Parathyroid adenoma (tissue), 2 donors: Measurements from ENCODE around the gene MRPS23.

Experiments
- H2AFZ ChIP-seq: fragments of 300-600 bp; sonication (generic); one replicate; pipeline ENCODE4 v1.7.0; 2017; ENCODE audit warnings: antibody characterized with exemption, mild to moderate bottlenecking
- H3K27ac ChIP-seq: fragments of 300-600 bp; sonication (generic); one replicate; pipeline ENCODE4 v1.7.0; 2017
- H3K27me3 ChIP-seq: fragments of 300-600 bp; sonication (generic); one replicate; pipeline ENCODE4 v1.7.0; 2017; ENCODE audit warnings: low read length; ENCODE audit not compliant: control insufficient read depth, insufficient read depth
- H3K36me3 ChIP-seq: fragments of 300-600 bp; sonication (generic); one replicate; pipeline ENCODE4 v1.7.0; 2017; ENCODE audit warnings: low read length; ENCODE audit not compliant: control insufficient read depth, insufficient read depth
- H3K4me1 ChIP-seq: fragments of 300-600 bp; sonication (generic); one replicate; pipeline ENCODE4 v1.7.0; 2017; ENCODE audit warnings: control low read depth
- H3K4me2 ChIP-seq: fragments of 300-600 bp; sonication (generic); one replicate; pipeline ENCODE4 v1.7.0; 2017; ENCODE audit warnings: low read length
- H3K4me3 ChIP-seq: fragments of 300-600 bp; sonication (generic); one replicate; pipeline ENCODE4 v1.7.0; 2017; ENCODE audit warnings: low read depth, low read length
- H3K79me2 ChIP-seq: fragments of 300-600 bp; sonication (generic); one replicate; pipeline ENCODE4 v1.7.0; 2017; ENCODE audit warnings: control low read depth
- H3K9ac ChIP-seq: fragments of 300-600 bp; sonication (generic); one replicate; pipeline ENCODE4 v1.7.0; 2017; ENCODE audit warnings: mild to moderate bottlenecking
- H3K9me3 ChIP-seq: fragments of 300-600 bp; sonication (generic); one replicate; pipeline ENCODE4 v1.7.0; 2017; ENCODE audit warnings: low read length; ENCODE audit not compliant: control insufficient read depth
- CTCF ChIP-seq: fragments of 300-600 bp; sonication (generic); IDR thresholded peaks from one replicate; pipeline ENCODE4 v1.7.0; 2017; ENCODE audit warnings: antibody characterized with exemption, mild to moderate bottlenecking
- donor health status: primary hyperparathyroidism.

Gene MRPS23

GRCh38 chr17:57819867-57820266 is 30.0 kb downstream of the MRPS23 start:
- Histone ChIP-seq H3K79me2 (no peaks in the 10 kb centered on the region), H3K9ac (no peak overlapping the region), H3K4me2 (no peak overlapping the region), H3K4me3 (no peak overlapping the region), H3K4me1 (no peaks in the 10 kb centered on the region), H3K9me3 (no peaks in the 10 kb centered on the region), H3K36me3 (no peaks in the 10 kb centered on the region), H2AFZ (no peak overlapping the region), H3K27ac (no peak overlapping the region), H3K27me3 (no peaks in the 10 kb centered on the region)
- TF ChIP-seq CTCF = no peak

- Histone ChIP-seq H3K27me3 (no peaks in the 10 kb centered on the region), H3K27ac (no peak overlapping the region), H3K36me3 (no peaks in the 10 kb centered on the region), H3K9ac (no peak overlapping the region), H3K79me2 (no peaks in the 10 kb centered on the region), H3K4me3 (no peak overlapping the region), H2AFZ (no peak overlapping the region), H3K4me1 (no peaks in the 10 kb centered on the region), H3K9me3 (no peaks in the 10 kb centered on the region), H3K4me2 (no peak overlapping the region)
- no peak for TF ChIP-seq CTCF
Observed at GRCh38 chr17:57819285-57819684, 30.6 kb downstream of the MRPS23 start.

GRCh38 chr17:57818066-57818465 is 31.8 kb downstream of the MRPS23 start:
- TF ChIP-seq CTCF = no peak
- Histone ChIP-seq H3K4me1 (no peaks in the 10 kb centered on the region), H3K27me3 (no peaks in the 10 kb centered on the region), H3K4me2 (no peak overlapping the region), H3K4me3 (no peak overlapping the region), H3K9me3 (no peaks in the 10 kb centered on the region), H3K27ac (no peak overlapping the region), H3K36me3 (no peaks in the 10 kb centered on the region), H2AFZ (no peak overlapping the region), H3K9ac (no peak overlapping the region), H3K79me2 (no peaks in the 10 kb centered on the region)

DNA sequence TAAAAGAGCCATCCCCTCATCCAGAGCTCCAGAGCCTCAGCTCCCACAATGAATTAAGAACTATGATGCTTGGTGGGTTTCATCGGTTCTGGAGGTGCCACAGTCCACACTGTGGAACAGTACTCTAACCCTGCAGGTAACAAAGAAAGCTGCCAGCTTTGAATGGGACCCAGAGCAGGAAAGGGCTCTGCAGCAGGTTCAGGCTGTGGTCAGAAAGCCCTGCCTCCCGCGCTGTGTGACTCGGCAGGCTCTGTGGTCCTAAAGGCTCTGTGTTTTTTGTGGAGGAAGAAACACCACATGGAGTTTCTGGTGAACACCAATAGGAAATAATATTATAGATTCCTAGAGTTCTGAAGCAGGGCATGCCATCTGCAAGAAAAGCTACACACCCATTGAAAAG is 32.5 kb downstream of the MRPS23 start:
- TF ChIP-seq CTCF = no peak
- no peaks in the 10 kb centered on the region for H3K79me2 ChIP-seq
- no peak overlapping the region for H2AFZ ChIP-seq
- no peaks in the 10 kb centered on the region for H3K9me3 ChIP-seq
- H3K27ac ChIP-seq = no peak overlapping the region
- no peaks in the 10 kb centered on the region for H3K36me3 ChIP-seq
- no peaks in the 10 kb centered on the region for H3K27me3 ChIP-seq
- H3K4me1 ChIP-seq = no peaks in the 10 kb centered on the region
- H3K4me2 ChIP-seq = no peak overlapping the region
- no peak overlapping the region for H3K9ac ChIP-seq
- no peak overlapping the region for H3K4me3 ChIP-seq

DNA sequence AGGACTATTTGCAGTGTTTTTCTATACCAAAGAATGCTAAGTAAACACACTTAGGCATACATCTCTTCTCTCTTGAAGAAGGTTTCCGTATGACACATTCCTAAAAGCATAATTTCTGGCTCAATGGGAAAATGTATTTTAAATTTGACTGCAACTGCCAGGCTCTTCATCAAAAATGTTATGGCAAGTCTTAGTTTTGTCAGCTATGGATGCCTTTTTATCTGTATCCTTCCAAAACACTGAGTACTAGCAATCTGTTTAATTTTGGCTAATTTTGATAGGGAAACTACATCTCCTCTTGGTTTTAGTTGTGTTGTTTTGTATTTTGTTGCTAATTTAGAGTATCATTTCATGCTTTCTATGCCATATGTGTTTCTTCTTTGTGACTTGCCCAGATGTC is 35.4 kb downstream of the MRPS23 start:
- H3K36me3 ChIP-seq = no peaks in the 10 kb centered on the region
- H2AFZ ChIP-seq = no peak overlapping the region
- H3K9me3 ChIP-seq = no peaks in the 10 kb centered on the region
- no peaks in the 10 kb centered on the region for H3K27me3 ChIP-seq
- no peak overlapping the region for H3K27ac ChIP-seq
- TF ChIP-seq CTCF = no peak
- H3K9ac ChIP-seq = no peak overlapping the region
- H3K4me3 ChIP-seq = no peak overlapping the region
- no peak overlapping the region for H3K4me2 ChIP-seq
- H3K79me2 ChIP-seq = no peaks in the 10 kb centered on the region
- H3K4me1 ChIP-seq = no peaks in the 10 kb centered on the region
